ENCODE measurements around the gene NRDE2. TPM values are rescaled to one million over a fixed set of nuclear protein-coding genes. Genes with fewer than 3 reads are reported as not detected.

Gene NRDE2
- total and polyA plus RNA-seq, 2 donors from 2014 or later: 7.0 to 27.9 TPM

GRCh38 chr14:90288651-90289355 lies 42.9 kb downstream of the NRDE2 start:
- Histone ChIP-seq H3K4me1 (ENCODE audit: control insufficient read depth in 2 of 3, insufficient read depth in 2 of 3, low read depth in 1 of 3, low read length in 3 of 3) (peaks cover 0 to 6% (median 0%) of the 10 kb centered on the region in 3 donors), H3K9ac (ENCODE audit: low read length in 3 of 3) (no peak overlapping the region), H3K4me3 (ENCODE audit: low read length in 3 of 3) (no peak overlapping the region), H3K27ac (ENCODE audit: low read depth in 2 of 2, low read length in 2 of 2) (no peak overlapping the region), H3K9me3 (ENCODE audit: control insufficient read depth in 2 of 3, insufficient read depth in 1 of 3, low read length in 3 of 3) (no peaks in the 10 kb centered on the region), H3K36me3 (ENCODE audit: control insufficient read depth in 2 of 3, insufficient read depth in 3 of 3, low read length in 3 of 3) (peaks cover 4 to 48% (median 34%) of the 10 kb centered on the region in 3 donors), H3K27me3 (ENCODE audit: control insufficient read depth, insufficient read depth, low read length) (no peaks in the 10 kb centered on the region)
- intact Hi-C loops (cut with DNase I): no loop called here
- DNase-seq: peak in 2 of 5 donors; percentile 16 to 31
- no peak for FAIRE-seq
- TF ChIP-seq CTCF (IDR thresholded peaks at IDR 0.05; ENCODE audit: borderline replicate concordance, extremely low read depth, insufficient read depth): no peak

- no peak for DNase-seq
Measured at GRCh38 chr14:90287791-90288190, 44.0 kb downstream of the NRDE2 start.

GRCh38 chr14:90281756-90282155 lies 50.0 kb downstream of the NRDE2 start:
- Histone ChIP-seq H3K9me3 (ENCODE audit: control insufficient read depth in 2 of 3, insufficient read depth in 1 of 3, low read length in 3 of 3) (no peaks in the 10 kb centered on the region), H3K27ac (ENCODE audit: low read depth in 2 of 2, low read length in 2 of 2) (no peak overlapping the region), H3K36me3 (ENCODE audit: control insufficient read depth in 2 of 3, insufficient read depth in 3 of 3, low read length in 3 of 3) (peaks cover 4 to 38% (median 19%) of the 10 kb centered on the region in 3 donors), H3K27me3 (ENCODE audit: control insufficient read depth, insufficient read depth, low read length) (no peaks in the 10 kb centered on the region), H3K4me1 (ENCODE audit: control insufficient read depth in 2 of 3, insufficient read depth in 2 of 3, low read depth in 1 of 3, low read length in 3 of 3) (no peaks in the 10 kb centered on the region), H3K4me3 (ENCODE audit: low read length in 3 of 3) (no peak overlapping the region), H3K9ac (ENCODE audit: low read length in 3 of 3) (no peak overlapping the region)
- DNase-seq (no peak), FAIRE-seq (no peak)
- intact Hi-C loops (cut with DNase I): no loop called here
- no peak for TF ChIP-seq CTCF (IDR thresholded peaks at IDR 0.05; ENCODE audit: borderline replicate concordance, extremely low read depth, insufficient read depth)

More at GRCh38 chr14:90287791-90288190, 44.0 kb downstream of the NRDE2 start:
- Histone ChIP-seq H3K27ac (ENCODE audit: low read depth in 2 of 2, low read length in 2 of 2) (no peak overlapping the region), H3K4me3 (ENCODE audit: low read length in 3 of 3) (no peak overlapping the region), H3K27me3 (ENCODE audit: control insufficient read depth, insufficient read depth, low read length) (no peaks in the 10 kb centered on the region), H3K9ac (ENCODE audit: low read length in 3 of 3) (no peak overlapping the region), H3K4me1 (ENCODE audit: control insufficient read depth in 2 of 3, insufficient read depth in 2 of 3, low read depth in 1 of 3, low read length in 3 of 3) (peaks cover 0 to 6% (median 0%) of the 10 kb centered on the region in 3 donors), H3K36me3 (ENCODE audit: control insufficient read depth in 2 of 3, insufficient read depth in 3 of 3, low read length in 3 of 3) (peaks cover 4 to 47% (median 34%) of the 10 kb centered on the region in 3 donors), H3K9me3 (ENCODE audit: control insufficient read depth in 2 of 3, insufficient read depth in 1 of 3, low read length in 3 of 3) (no peaks in the 10 kb centered on the region)
- no peak for TF ChIP-seq CTCF (IDR thresholded peaks at IDR 0.05; ENCODE audit: borderline replicate concordance, extremely low read depth, insufficient read depth)
- no peak for FAIRE-seq
- intact Hi-C loops (cut with DNase I): no loop called here
